Astrocyte of the spinal cord (primary cell): ENCODE results near the gene SHPK.
A peak's percentile ranks its signal among the peaks of the same experiment; 100 is the strongest.

ENCODE experiments used
- DNase-seq: peaks from one replicate; pipeline ENCODE4 v3.0.0; 2011; ENCODE audit warnings: low read depth, low spot score
- H3K4me3 ChIP-seq: 2 replicates; pipeline ENCODE4 v1.5.1; 2011; ENCODE audit warnings: low read depth, mild to moderate bottlenecking, low read length, moderate library complexity
- CTCF ChIP-seq: IDR thresholded peaks from 2 replicates; pipeline ENCODE4 v1.5.1; 2012; ENCODE audit warnings: low read depth, mild to moderate bottlenecking, low read length, inconsistent platforms
- in situ Hi-C: cut with HindIII; loops from 2 replicates; pipeline ENCODE4 v1.10.0; 2017; ENCODE audit warnings: low sequenced_read_pairs

SHPK gene

GRCh38 chr17:3656353-3656752 is 20.3 kb upstream of the SHPK start:
- no peak for TF ChIP-seq CTCF
- DNase-seq = no peak
- no peak overlapping the region for H3K4me3 ChIP-seq
- in situ Hi-C loops = no loop called here

GRCh38 chr17:3655766-3656165 is 19.7 kb upstream of the SHPK start:
- DNase-seq = no peak
- TF ChIP-seq CTCF = no peak
- H3K4me3 ChIP-seq = no peak overlapping the region
- in situ Hi-C loops = no loop called here

GRCh38 chr17:3647769-3648555 is 11.9 kb upstream of the SHPK start:
- in situ Hi-C loops = no loop called here
- DNase-seq = peak; percentile 48
- peak; percentile 58 for TF ChIP-seq CTCF
- no peak overlapping the region for H3K4me3 ChIP-seq

- no peak for DNase-seq
- no peak overlapping the region for H3K4me3 ChIP-seq
- no peak for TF ChIP-seq CTCF
- in situ Hi-C loops = no loop called here
Observed at GRCh38 chr17:3647251-3647650, 11.2 kb upstream of the SHPK start.

- H3K4me3 ChIP-seq = no peak overlapping the region
- TF ChIP-seq CTCF = no peak
- DNase-seq = no peak
- in situ Hi-C loops = no loop called here
Observed at GRCh38 chr17:3645310-3645709, 9.3 kb upstream of the SHPK start.

GRCh38 chr17:3643889-3644349 is 7.9 kb upstream of the SHPK start:
- no peak for DNase-seq
- in situ Hi-C loops = no loop called here
- TF ChIP-seq CTCF = no peak
- H3K4me3 ChIP-seq = no peak overlapping the region
